Measurements from ENCODE around the gene STOML1.

The STOML1 gene

DNA sequence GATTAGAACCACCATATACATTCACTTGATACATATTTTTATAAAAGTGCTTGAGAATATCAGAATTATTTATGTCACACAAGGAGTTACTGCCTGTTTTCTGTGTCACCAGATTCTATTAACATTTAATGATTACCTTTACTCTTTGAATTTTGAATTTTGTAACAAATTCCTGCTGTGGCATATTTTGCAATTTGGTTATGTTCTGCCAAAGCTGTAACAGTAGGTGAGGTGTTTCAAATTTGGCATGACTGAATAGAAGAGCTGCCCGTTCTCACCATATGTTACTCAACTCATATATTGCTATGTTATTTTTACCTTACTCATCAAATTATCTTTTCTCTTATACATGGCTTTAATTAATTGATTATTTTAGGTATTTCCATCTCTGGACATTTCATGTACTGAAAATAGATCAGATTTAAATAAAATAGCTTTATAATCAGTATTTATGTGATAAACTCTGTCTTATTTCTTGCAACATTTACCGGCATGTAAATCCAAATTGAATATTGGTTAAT is 21.3 kb upstream of the STOML1 start:
- no peak for DNase-seq

DNA sequence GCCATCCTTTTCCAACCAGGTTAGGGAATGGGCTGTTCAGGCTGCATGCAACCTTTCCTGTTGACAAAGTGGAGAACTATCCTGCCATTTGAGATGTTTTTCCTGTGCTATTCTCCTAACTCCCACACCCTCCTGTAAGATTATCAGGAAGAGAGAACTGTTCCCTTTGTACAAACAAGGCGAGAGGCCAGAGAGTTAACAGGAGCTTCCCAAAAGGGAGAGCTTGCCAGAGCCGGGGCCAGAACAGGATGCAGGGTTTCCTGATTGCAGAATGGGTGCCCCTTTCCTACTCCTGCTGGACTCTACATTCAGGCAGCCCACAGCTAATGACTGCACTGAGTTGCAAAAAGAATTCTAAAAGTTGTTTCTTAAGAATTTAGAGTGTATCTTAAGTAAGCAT is 19.5 kb upstream of the STOML1 start:
- DNase-seq: no peak

DNA sequence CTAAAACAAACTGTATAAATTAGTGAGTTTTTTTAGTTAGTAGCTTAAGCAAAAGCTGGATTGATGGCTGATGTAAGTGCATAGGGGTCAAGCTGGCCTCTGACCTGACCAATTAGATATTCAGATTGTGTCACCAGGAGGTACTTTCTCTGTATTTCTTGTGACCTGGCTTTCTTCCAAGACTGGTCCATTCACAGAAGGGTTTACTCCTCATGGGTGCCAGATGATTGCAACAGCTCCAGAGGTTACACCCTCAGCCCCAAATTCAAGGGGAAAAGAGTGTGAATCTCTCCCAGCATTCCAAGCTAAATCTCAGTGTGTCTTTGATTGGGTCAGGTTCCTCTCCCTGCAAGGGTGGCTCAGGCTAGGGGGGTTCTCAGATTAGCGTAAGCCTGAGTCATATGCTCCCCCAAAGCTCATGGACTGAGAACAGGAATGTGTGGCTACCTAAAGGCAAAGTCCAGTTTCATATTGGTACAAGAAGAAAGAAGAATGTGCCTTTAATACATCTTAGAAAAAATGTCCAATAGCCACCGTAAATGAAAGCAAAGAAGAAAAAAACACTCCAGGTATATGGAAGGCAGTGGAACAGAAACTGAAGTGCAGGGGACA is 18.9 kb upstream of the STOML1 start:
- no peak for DNase-seq

DNA sequence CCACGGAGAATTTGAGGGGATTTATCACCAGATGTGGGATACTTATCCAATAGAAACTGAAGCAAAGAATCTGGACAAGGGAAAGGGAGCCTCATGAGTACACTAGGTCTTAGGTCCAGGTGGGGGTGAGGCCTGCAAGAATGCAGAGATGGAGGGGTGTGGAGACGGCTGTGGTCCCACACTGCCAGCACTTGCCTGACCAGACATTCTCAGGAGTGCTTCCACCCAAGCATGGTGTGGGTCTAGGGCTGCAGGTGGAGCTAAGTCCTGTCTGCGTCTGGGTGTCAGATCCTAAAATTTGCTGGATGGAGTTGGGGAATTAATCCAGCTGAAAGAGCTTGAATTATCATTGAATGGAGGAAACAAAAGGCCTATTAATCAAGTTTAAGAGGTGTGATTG is 16.8 kb upstream of the STOML1 start:
- no peak for DNase-seq

DNA sequence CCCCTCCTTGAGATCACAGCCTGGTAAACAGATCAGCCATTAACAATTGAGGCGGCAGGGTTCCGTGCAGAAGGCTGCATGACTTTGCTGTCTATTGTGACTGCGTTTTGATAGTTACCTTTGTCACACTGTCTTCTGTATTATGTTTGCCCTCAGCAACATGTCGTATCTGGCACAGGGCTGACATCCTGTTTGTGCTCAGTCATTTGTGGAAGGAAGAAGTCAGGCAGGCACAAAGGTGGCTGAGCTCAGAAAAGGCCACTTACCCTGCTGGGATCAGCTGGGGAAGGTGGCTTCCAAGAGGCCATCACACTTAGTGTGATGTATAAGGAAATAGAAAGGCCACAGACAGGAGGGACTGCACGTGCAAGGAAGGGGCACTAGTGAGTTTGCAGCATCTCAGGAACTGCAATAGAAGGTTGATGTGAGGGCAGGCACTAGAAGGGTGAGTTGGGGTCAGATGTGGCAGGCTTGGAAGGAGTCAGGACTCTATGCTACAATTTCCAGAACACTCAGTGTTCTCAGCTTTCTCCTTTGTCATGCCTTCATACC is 15.8 kb upstream of the STOML1 start:
- no peak for DNase-seq

DNA sequence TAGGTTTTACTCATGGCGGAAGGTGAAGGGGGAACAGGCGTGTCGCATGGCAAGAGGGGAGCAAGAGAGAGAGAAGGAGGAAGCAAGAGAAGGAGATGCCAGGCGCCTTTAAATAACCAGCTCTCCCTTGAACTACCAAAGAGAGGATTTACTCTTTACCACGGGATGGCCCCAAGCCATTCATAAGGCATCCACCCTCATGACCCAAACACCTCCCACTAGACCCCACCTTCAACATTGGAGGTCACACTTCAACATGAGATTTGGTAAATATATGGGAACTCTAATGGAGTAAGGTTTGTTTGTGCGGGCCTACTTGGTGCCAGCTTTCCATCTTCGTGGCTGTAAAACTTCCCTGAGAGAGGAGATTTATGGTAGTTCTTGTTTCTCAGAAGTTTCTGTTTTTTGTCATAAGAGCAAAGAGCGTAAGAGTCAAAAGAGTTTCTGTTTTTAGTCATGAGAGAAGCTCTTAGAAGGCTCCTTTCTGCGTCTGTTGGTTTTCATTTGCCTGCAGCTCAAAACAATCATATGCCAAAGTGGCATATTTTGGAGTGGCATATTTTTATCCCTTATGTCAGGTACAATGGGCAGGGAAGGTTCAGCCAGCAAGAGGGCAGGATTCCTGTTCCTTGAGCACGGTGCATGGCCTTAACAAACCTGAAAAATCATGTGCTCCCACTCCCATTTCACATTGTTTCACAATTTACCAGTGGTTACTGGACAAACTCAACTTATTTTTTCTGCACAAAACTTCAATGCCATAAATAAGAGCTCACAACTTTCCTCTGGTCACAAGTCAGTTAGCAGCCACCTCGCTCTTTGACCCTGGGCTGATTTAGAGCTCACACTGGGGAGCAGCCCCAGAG is 14.9 kb upstream of the STOML1 start:
- DNase-seq: no peak

DNA sequence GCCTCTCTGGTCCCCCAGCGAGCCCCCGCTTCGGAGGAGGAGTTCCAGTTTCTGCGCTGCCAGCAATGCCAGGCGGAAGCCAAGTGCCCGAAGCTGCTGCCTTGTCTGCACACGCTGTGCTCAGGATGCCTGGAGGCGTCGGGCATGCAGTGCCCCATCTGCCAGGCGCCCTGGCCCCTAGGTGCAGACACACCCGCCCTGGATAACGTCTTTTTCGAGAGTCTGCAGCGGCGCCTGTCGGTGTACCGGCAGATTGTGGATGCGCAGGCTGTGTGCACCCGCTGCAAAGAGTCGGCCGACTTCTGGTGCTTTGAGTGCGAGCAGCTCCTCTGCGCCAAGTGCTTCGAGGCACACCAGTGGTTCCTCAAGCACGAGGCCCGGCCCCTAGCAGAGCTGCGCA is 5.9 kb upstream of the STOML1 start:
- no peak for DNase-seq

DNA sequence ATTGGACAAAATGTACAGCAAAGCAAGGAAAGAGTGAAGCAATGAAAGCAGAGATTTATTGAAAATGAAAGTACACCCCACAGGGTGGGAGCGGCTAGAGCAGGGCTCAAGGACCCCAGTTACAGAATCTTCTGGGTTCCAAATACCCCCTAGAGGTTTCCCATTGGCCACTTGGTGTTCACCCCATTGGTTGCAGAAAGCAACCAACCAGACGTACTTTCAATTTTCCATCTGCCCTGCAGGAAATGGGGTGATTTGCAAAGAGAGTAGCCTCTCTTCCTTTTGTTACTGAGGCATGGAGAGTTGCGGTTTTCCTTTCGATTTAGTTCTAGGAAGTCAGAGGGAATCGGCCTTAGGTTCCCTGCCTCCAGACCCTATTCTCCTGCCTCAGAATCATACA is 4.8 kb upstream of the STOML1 start:
- DNase-seq: no peak

DNA sequence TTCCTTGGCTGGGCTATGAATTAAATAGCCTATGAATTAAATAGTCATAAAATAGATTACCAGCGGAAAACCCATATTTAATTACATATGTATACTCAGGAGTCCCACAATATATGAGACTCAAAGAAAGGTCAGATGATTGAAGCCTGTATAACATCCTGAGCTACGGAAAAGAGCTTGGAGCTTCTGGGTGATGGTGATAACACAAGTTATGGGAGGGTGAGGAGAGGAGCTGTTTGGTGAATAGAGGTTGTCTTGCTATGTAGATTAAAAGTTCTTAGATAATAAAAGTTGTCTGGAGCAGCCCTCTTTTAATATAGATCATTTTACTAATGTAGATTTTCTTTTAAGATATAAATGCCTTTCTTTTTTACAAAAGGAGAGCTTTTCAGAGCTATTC is 4.2 kb upstream of the STOML1 start:
- no peak for DNase-seq

DNA sequence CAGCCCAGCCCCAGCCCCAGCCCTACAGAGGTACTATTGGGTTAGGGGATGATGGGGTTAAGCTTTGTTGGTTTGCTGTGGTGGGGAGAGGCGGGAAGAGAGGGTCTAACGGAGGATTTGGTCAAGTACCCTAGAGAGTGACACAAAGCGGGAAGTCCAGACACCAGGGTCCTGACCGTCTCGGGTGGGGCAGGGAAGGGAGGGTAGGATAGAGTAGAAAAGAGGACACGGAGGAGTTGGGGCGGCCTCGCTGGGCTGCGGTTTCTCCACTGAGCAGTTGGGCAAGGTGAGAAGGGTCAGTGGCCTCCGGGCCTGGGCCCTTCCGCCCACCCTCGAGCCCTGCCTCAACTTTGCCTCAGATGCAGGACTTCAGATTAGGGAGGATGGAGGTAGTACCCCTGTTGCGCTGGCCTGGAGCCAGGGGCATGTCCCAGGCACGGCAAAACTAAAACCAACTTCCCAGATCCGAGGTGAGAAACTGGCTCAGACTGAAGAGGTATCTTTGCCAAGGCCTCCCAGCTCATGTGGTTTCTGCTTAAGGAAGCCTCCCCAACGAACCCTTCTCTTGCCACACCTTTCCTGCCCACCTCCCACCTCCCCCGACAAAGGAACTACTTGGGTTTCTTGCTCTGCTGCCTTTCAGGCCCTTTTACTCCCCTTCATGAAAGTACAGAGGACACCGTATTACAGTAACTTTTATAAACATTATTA is 3.0 kb upstream of the STOML1 start:
- no peak for DNase-seq

DNA sequence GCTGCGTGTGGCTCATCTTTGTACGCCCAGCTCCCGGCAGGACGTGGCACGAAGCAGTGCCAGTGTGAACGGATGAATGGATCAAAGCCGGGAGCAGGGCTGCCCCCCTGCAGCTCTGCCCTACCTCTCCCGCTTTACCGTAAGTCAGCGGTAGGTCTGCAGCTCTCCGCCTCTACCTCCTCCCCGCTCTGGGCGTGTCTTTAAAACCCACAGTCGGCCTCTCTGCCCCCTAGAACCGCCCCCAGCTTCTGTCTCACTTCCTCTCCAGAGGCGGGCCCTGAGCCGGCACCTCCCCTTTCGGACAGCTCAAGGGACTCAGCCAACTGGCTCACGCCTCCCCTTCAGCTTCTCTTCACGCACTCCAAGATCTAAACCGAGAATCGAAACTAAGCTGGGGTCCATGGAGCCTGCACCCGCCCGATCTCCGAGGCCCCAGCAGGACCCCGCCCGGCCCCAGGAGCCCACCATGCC is 2.4 kb upstream of the STOML1 start, which contains the start of gene PML:
PML (plus strand) TSS at position 304 of the 471 bp plus-strand sequence; CDS start at position 401, 97 bp downstream.
- DNase-seq: peak; percentile 78

DNA sequence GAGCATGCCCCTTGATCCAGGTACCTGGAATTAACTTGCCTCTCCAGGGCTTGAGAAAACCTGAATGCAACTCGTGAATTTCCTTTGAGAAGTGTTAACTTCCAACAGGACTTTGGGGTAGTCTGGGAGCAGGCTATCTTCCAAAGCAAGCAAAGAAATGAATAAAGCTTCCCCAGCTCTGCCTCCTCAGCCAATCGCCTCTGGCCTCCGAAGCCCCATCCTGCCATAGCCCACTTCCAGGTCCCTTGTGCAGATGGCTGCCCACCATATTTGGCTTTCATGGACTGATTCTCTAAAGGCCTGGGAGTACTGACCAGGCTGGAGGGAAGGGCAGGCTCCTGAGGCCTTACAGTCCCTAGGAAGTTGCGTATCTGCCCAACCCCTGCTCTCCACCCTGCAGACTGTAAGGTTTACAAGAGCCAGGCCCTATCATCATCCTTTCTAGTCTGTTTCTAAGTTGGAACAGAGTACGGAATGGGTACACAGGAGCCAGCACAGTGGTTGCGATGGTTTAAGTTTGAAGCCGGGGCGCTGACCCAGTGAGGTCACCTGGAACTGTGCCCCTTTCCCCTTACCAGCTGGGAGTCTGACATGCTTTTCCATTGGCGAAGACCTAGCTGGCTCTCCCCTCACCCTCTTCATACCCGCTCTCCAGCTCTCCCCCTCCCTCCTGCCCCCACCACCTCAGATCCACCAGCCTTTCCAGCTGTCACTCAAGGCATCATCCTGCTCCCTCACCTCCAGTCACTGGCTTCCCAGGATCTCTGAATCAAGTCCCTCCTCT is 1.3 kb upstream of the STOML1 start:
- no peak for DNase-seq

DNA sequence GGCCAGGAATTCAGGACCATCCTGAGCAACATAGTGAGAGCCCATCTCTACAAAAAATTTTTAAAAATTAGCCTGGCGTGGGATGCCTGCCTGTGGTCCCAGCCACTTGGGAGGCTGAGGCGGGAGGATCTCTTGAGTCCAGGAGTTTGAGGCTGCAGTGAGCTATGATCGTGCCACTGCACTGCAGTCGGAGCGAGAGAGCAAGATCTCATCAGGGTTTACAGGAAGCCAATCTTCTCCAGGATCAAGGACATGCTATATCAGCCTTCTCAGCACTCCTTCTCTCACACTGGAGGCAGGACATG is 451 bp upstream of the STOML1 start:
- DNase-seq: no peak

DNA sequence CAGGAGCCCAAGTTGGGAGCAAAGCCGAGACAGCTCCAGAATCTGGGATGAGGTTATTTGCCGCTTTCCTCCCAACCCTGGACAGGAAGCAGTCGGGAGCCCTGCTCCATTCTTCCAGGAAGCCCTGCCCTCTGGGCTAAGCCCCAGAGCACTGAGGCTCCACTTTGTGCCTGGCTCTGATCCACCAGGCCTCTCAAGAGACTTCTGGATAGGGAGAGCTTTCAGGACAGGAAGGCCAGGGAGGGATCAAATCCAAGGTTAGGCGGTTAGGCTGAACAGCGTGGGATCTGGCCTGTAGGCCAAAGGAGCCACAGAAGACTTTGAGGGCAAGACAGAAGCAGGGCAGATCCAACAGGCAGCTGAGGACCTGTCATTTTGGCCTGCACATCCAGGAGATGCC is 835 bp downstream of the STOML1 start:
- no peak for DNase-seq

DNA sequence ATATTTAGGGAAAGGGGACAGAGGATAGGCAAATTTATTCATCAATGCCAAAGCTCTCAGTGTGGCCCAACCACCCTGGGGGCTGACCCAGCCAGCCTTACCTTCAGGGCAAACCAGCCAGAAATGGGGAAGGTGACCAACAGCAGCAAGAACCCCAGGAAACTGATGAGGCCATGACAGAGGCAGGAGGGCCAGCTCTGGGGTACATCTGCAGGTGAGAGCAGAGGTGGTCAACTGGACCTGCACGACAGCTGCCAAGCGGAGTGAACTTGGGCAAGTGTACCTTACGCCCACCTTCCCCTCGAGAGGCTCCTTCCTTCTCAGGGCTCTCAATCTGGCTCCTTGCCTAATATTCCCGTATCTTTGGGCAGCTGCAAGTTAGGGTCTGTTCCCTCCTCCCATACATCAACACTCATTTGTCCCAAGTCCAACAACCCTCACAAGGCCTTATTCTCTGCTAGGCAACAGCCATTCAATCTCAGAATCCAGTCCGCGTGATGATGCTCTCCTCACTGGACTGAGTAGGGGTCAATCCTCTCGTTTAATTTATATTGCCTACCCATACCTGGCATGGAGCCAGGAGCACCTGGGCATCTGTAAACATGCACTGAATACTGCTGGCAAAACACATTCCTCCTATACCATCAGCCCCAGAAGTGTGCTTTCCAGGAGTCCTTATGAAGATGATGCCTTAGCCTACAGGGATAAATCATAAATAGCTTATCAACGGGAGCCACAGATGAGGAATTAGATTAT is 1.7 kb downstream of the STOML1 start:
- DNase-seq: no peak

DNA sequence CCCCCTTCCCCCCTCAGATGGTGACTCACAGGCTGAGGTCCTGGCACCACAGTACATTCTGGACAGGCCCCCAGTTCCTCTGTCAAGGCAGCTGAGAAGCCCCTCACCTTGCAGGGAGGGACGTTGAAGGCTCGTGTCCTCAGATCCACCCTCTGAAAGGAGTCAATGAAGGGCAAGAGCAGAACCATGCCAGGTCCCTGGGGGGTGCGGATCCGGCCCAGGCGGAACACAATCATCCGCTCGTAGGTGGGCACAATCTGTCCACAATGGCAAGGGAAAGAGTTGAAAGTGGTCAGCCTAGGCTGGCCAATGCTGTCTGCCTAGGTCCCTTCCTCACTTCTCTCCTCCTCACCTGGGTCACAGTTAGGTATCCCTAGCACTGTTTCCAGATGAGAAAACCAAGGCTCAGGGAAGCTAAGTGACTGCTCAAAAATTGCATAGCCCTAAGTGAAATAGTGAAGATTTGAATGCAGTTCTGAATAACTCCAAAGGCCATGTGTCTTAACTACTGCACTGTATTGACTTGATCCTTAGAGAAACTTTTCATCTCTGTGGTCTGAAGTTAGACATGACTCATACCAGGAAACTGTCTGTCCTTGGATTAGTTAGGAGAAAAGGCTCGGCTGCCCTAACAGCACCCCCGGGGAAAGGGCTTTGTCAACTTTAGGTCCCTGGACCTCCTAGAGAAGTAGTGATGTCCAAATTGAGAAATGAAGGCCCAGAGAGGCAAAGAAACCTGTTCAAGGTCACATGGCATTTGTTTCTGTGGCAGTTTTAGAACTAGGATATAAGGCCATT is 2.9 kb downstream of the STOML1 start:
- no peak for DNase-seq

DNA sequence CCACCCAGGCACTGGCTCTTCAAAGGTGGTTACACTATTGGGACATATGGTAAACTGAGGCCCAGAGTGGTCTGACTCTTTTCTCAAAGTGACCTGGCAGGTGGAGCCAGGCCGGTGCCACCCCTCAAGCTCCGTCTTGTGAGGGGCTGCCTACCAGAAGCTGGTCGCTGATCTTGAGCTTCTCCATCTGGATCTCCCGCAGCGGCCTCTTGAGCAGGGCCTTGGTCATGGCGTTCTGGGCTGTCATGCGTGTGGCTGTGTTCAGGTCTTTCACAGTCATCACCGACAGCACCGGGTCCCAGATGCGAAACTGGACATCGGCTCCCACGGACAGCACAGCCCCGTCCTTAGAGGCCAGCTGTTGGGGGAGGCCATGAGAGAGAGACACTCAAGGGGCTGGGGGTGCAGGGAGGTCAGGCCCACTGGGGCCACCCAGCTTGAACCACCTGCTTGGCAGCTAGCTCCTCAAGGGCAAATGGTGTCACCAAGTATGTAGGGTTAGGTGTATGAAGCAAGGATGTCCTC is 3.6 kb downstream of the STOML1 start:
- DNase-seq: no peak

DNA sequence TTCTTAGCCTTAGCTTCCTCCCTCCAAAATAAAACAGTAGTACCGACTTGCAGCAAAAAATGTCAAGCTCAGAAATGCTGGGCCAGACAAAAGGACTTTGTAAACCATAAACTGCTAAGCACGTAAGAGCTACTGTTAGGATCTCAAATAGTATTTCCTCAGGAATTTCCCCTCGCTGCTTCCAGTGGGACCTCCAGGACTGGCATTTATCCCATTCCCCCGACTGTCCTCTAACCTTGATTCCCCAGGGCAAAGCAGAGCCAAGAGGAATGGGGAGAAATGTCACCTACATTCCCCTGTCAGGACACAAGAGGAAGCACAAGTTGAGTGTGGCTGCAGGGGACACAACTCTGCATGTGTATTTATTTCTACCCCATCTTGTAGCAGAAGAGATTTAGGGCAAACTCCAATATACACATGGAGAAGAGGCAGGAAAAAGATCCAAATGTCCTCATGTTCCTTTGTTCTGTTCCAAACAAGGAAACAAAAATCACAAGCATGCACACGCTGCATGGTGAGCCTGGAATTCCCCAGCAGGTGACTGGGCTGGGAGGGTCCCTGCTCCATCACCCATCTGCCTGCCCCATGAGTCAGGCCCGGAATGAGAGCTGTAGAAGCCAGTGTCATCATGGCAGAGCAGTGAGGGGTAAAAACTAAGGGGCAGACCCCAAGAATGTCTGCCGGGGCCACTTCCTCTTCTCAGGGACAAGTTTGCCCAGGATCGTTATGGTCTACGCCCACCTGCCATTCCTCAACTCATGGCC is 4.2 kb downstream of the STOML1 start:
- DNase-seq: no peak

DNA sequence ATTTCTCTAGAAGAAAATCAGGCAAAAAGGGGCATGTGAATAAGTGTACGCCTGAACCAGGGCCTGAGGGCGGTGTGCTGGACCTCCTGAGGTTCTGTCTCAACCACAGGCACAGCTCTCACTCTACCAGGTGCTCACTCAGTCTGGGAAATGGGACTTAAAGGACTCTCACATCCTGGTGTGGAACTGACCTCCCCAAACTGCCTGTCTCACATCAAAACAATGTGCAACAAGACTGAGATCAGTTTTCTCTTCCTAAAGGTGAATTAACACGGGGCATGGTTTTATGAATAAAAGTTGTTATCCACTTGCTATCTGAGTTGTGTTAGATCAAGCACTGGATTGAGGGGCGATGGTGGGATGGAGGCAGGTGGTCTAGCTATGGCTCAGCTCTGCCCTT is 4.8 kb downstream of the STOML1 start:
- DNase-seq: no peak

DNA sequence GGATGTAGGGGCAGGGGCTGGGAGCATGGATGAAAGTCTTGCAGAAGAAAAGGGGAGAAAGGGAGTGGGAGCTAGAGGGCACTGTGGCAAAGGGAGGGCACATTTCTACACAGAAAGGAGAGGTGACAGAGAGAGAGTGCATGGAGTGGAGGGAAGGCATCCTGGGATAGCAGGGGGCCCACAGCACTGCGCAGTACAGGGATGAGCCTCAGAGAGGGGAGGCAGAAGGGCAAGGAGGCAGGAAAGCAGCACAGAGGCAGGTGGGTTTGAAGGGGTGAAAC is 5.4 kb downstream of the STOML1 start:
- no peak for DNase-seq
